GM21515 (cell line): ENCODE results near the gene COBLL1.
"Not testable (repeated sequence)": the region's sequence is repeated elsewhere in the genome, so short reads cannot be mapped to it uniquely, and the experiment has no call there.

Experiments used
- ATAC-seq: cut with Tn5 transposase; IDR thresholded peaks from one replicate; pipeline ENCODE4 v1.9.1; 2021; ENCODE audit not compliant: unreplicated experiment

COBLL1 gene

DNA sequence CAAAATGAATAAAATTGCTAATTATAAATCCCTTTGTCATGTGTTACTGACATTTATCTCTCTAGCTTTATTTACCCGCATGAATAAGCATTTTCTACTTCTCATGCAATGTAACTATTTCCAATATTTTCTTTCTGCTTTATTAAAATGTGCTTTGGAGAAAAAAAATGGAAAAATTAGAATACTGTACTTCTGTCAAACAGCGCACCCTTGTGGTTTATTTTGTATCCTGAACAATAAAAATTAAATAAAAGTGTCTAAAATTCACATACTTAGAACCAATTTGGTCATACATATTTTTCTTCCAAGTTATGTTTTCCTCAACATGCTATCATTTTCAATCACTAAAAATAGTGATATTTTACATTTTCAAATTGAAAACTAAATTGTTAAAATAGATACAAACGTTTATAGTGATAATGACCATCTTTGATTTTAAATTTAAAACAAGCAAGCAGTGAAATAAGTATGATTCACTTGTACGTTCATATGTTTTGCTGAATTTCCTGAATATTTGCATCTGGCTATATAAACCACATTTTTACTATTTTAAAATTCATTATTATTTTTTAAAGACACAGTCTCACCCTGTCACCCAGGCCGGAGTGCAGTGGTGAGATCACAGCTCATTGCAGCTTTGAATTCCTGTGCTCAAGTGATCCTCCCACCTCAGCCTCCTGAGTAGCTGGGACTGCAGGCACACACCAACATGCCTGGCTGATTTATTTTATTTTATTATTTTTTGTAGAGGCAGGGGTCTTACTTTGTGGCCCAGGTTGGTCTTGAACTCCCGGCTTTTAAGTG is 124.4 kb downstream of the COBLL1 start:
- ATAC-seq: no peak

DNA sequence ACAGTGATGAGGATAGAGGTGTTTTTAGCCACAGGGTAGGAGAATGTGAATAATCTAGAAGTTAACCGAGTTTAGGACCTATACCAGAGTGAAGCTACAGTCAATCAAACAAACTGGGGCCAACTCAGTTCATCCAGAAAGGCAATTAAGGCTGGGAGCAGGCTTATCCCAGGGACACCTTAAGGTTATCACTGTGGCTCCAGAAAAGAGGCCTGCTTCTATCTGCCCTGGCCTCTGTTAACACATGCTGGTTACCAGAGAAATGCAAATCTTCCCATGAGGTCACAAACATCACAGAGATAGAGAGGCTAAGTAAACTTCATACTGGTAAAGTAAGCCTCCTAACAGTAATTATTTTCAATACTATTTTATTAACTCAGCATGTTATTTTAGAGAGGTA is 127.2 kb downstream of the COBLL1 start:
- ATAC-seq: no peak

DNA sequence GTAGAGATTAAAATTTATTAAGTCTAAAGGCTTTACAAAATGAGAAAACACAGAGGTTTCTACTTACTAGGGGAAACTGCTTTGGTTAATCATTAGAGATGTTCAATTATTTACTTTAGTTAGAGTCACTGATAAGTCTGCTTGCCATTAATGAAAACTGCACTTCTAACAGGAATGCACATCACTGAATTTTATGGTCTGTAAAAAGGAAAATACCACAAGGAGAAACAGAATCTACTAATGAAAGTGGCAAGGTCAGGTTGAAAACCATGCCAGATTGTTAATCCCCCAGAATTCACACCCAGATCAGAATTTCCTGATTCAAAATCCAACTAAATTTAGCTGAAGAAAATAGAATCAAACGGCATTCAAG is 129.9 kb downstream of the COBLL1 start:
- no peak for ATAC-seq

- ATAC-seq: no peak
Measured at GRCh38 chr2:164710837-164711765, 130.5 kb downstream of the COBLL1 start.

DNA sequence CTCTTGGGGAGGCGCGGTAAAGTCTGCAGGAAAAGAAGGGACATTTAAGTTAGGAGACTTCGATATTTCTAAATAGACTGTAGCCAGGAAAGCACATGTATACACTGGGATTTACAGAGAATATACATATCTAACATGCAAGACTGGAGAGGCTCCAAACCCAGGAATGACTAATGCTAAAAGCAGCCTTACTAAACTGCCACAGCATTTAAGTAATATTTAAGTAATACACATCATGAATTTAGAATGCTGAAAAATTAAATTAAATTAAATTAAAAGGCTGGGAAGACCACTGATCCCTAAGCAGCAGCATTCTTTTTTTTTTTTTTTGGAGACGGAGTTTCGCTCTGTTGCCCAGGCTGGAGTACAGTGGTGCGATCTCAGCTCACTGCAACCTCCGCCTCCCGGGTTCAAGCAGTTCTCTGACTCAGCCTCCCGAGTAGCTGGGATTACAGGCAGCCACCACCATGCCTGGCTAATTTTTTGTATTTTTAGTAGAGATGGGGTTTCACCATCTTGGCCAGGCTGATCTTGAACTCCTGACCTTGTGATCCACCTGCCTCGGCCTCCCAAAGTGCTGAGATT is 131.3 kb downstream of the COBLL1 start:
- not testable (repeated sequence) for ATAC-seq

DNA sequence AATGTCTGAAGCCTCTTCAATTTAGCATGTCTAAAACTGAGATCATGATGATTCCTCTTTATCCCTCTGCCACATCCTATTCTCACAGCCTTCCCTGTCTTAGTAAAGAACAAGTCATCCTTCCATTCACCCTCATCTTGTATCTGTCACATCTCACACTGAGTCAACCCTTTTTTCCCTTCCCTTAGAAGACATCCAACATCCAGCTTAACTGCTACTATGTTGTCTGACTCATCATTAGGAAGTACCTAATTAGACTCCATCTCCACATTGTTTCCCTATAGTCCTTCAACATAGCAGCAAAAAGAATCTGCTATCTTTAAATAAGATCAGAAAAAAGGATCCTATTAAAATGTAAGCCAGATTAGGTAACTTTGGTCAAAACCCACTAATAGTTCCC is 135.1 kb downstream of the COBLL1 start:
- ATAC-seq: no peak

DNA sequence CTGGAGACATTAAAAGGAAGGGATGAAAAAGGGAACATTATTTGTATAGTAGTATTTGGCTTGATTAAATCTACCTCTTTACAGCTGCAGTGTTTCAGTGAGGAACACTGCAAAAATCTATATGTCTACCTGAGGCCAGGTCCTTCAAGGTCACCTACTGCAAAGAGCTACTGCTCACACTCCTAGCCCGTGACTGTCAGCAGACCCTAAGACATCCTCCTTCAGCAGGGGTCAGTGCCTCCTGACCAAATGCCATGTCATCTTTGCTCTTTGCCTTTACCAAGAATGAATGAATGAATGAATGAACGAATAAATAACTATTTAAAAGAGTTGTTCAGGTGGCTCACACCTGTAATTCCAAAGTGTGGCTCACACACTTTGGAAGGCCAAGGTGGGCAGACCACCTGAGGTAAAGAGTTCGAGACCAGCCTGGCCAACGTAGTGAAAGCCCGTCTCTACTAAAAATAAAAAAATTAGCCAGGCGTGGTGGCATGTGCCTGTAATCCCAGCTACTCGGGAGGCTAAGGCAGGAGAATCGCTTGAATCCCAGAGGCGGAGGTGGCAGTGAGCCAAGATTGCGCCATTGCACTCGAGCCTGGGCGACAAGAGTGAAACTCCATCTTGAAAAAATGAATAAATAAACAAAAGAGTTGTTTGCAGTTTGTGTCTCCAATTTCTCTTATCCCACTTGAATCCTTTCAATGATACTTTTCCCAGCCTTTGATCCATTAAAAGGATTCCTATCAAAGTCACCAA is 136.0 kb downstream of the COBLL1 start:
- ATAC-seq: no peak

- ATAC-seq: no peak
Measured at GRCh38 chr2:164703915-164704706, 137.5 kb downstream of the COBLL1 start.

GRCh38 chr2:164701565-164701964 is 140.1 kb downstream of the COBLL1 start:
- ATAC-seq: no peak

DNA sequence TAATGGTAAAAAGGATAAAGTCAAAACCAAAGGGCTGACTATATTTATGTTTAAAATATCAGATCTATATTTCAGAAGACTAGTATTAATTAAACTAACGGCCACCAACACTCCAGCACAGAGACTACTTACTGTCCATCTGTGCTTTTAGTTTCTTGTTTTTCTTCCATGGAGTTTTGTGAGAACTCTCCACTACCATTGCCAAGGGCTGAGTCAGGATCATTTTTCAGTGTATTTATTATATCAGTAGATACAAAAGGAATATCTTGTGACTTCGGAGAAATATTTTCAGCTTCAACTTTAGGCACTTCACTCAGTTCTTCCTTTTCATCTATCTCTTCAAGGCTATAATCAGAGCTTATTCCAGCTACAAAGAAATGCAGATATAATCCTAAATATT is 141.2 kb downstream of the COBLL1 start:
- ATAC-seq: no peak

- ATAC-seq: no peak
Measured at GRCh38 chr2:164697688-164698461, 143.7 kb downstream of the COBLL1 start.

DNA sequence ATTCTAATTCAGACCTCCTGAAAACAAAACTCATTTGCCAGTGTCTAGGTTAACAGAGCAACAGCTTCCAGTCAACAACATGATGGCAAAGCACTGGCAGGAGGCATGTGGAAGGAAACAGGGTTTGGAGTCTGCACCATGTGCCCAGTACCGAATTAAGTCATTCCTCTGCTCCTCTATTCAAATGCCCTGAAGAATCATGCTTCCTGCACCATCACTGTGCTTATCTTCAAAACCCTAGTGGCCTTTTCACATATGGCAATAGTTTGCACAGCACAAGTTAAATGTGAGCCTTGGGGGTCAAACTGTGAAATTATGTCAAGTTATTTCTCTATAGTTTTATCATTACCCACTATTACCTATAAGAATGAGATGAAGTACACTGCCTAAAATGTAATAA is 145.0 kb downstream of the COBLL1 start:
- ATAC-seq: no peak

- ATAC-seq: no peak
Measured at GRCh38 chr2:164694275-164694695, 147.3 kb downstream of the COBLL1 start.

DNA sequence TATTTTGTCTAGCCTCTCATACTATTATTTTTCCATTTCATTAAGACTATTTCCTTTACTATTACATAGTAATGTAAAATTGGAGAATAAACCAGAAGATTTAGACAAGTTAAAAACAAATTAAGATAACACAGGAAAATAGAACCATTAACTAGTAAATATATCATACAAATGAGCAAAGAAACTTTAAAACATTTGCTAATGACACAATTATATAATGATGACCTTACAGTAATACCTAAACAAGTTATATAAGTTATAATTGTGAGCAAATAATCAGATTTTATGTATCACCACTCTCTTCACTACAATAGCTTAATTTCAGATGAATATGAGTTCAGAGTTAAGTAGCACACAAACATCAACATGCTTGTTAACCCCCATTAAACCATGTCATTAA is 147.8 kb downstream of the COBLL1 start:
- ATAC-seq: no peak

- no peak for ATAC-seq
Measured at GRCh38 chr2:164693390-164693789, 148.2 kb downstream of the COBLL1 start.

GRCh38 chr2:164692958-164693357 is 148.7 kb downstream of the COBLL1 start:
- ATAC-seq: no peak

DNA sequence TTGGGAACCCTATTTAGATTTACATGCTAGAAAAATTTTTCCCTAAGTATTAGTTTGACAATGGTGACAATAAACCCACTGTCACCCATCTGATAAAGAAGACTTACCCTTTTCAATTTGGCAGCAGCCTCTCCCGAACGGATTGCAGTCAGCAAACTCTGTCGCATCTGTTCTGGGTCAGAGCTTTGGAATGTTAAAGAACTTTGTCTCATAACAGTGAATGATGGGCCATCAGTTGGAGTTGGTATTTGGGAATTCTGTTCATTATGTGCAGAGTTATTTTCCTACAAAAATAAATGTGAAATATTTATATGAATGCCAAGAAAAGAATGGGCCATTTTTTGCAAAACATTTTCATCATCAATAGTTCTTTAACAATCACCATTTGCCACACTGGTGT is 149.5 kb downstream of the COBLL1 start:
- no peak for ATAC-seq

- no peak for ATAC-seq
Measured at GRCh38 chr2:164691346-164691887, 150.2 kb downstream of the COBLL1 start.

DNA sequence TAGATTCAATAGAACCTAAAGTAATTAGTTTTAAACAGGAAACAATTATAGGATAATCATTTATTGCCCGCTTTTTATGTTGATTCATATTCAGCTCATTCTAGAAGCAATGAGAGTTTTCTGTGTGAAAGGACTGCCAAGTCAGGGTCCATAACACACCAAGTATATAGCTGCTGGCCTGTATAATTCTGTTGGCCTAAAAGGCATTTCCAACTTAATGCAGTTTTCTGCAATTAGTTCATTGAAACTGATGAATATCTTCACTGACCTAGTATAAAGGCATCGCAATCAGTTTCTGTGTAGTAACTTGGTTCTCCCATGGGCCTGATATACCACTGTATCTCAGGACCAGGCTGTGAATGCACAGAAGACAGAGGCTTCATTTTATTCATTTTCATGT is 151.3 kb downstream of the COBLL1 start:
- no peak for ATAC-seq
